KMS-11 (cell line): Measurements from ENCODE around the gene SCN4B.

Source experiments
- H2AFZ ChIP-seq: fragments of 200-600 bp; sonication (generic); 2 replicates; pipeline ENCODE4 v1.6.1; 2016; ENCODE audit warnings: antibody characterized with exemption, mixed run types, low read depth
- H3K27ac ChIP-seq: fragments of 200-600 bp; sonication (generic); 2 replicates; pipeline ENCODE4 v1.6.1; 2016; ENCODE audit warnings: mild to moderate bottlenecking, mixed run types
- H3K27me3 ChIP-seq: fragments of 200-600 bp; sonication (generic); 2 replicates; pipeline ENCODE4 v1.6.1; 2017; ENCODE audit warnings: mild to moderate bottlenecking, low read depth, mixed run types, moderate library complexity; ENCODE audit not compliant: insufficient read depth
- H3K36me3 ChIP-seq: fragments of 200-600 bp; sonication (generic); 2 replicates; pipeline ENCODE4 v1.6.1; 2017; ENCODE audit warnings: mild to moderate bottlenecking, mixed run types; ENCODE audit not compliant: insufficient read depth
- H3K4me1 ChIP-seq: fragments of 200-600 bp; sonication (generic); 2 replicates; pipeline ENCODE4 v1.6.1; 2016; ENCODE audit warnings: mild to moderate bottlenecking, low read depth, mixed run types; ENCODE audit not compliant: poor library complexity, severe bottlenecking
- H3K4me2 ChIP-seq: fragments of 200-600 bp; sonication (generic); 2 replicates; pipeline ENCODE4 v1.7.0; 2016; ENCODE audit warnings: mild to moderate bottlenecking, mixed run types
- H3K4me3 ChIP-seq: fragments of 200-600 bp; sonication (generic); IDR thresholded peaks from 2 replicates; pipeline ENCODE4 v1.6.1; 2017; ENCODE audit warnings: low read depth, low read length, mixed read lengths; ENCODE audit not compliant: insufficient read depth
- H3K79me2 ChIP-seq: fragments of 200-600 bp; sonication (generic); 2 replicates; pipeline ENCODE4 v1.6.1; 2016; ENCODE audit warnings: low read depth, mixed run types; ENCODE audit not compliant: insufficient read depth
- H3K9ac ChIP-seq: fragments of 200-600 bp; sonication (generic); 2 replicates; pipeline ENCODE4 v1.6.1; 2016; ENCODE audit warnings: mild to moderate bottlenecking, mixed run types
- H4K20me1 ChIP-seq: fragments of 200-600 bp; sonication (generic); 2 replicates; pipeline ENCODE4 v1.6.1; 2016; ENCODE audit warnings: mild to moderate bottlenecking, mixed run types; ENCODE audit not compliant: insufficient read depth
- TF ChIP-seq, protein P1 (sequence below): fragments of 200-600 bp; sonication (generic); conservative IDR thresholded peaks from 2 replicates; pipeline ENCODE4 v1.6.1; 2017; ENCODE audit warnings: low read depth, mild to moderate bottlenecking, antibody characterized with exemption, low read length, moderate library complexity, mixed read lengths

The SCN4B gene

DNA sequence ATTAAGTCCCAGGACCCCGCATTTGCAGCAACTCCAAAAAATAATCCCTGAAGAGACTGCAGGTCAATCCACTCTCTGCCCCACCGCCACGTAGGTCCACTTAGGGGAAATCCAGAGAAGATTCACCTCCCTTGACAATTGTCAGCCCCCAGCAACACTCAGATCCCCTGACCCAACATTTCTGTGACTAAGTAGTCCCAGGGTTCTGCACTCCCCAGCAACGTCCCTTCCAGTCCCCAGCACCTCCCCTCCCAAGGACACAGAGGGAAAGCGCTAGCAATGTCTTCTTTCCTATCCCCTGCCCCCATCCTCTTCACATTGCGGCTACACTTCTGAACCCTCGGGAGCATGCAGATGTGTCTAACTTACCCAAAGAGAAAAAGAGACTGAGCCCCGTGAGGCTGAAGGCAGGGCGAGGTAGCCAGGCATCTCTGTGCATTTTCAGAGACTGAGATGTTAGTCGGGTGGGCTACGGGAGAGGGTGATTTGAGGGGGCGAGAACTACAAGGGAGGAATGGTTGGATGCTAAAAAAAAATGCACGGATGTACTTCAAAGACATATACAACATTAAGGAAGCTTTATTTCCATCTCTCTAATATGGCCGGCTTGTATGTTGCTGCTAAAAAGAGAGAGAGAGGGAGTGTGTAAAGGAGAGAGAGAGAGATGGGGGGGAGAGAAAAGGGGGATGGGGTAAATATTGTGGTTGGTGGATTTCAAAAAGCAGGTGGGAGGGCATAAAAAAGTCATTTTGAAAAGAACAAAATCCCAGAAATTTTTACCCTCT lies 23.6 kb upstream of the SCN4B start, which contains the start of gene SCN2B:
Gene SCN2B, minus strand, starts transcription at position 647 of the 785 bp plus-strand sequence. Its CDS starts 208 bp downstream, at position 439.
- Histone ChIP-seq H3K4me3 (no peak within 1 kb of the TSS), H3K27me3 (no peaks in the 10 kb centered on the region), H2AFZ (no peak within 1 kb of the TSS), H3K4me2 (no peak within 1 kb of the TSS), H3K79me2 (no peaks in the 10 kb centered on the region), H4K20me1 (no peaks in the 10 kb centered on the region), H3K36me3 (no peaks in the 10 kb centered on the region), H3K27ac (no peak within 1 kb of the TSS), H3K4me1 (no peaks in the 10 kb centered on the region), H3K9ac (no peak within 1 kb of the TSS)
- TF ChIP-seq, protein P1, sequence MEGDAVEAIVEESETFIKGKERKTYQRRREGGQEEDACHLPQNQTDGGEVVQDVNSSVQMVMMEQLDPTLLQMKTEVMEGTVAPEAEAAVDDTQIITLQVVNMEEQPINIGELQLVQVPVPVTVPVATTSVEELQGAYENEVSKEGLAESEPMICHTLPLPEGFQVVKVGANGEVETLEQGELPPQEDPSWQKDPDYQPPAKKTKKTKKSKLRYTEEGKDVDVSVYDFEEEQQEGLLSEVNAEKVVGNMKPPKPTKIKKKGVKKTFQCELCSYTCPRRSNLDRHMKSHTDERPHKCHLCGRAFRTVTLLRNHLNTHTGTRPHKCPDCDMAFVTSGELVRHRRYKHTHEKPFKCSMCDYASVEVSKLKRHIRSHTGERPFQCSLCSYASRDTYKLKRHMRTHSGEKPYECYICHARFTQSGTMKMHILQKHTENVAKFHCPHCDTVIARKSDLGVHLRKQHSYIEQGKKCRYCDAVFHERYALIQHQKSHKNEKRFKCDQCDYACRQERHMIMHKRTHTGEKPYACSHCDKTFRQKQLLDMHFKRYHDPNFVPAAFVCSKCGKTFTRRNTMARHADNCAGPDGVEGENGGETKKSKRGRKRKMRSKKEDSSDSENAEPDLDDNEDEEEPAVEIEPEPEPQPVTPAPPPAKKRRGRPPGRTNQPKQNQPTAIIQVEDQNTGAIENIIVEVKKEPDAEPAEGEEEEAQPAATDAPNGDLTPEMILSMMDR: no peak

DNA sequence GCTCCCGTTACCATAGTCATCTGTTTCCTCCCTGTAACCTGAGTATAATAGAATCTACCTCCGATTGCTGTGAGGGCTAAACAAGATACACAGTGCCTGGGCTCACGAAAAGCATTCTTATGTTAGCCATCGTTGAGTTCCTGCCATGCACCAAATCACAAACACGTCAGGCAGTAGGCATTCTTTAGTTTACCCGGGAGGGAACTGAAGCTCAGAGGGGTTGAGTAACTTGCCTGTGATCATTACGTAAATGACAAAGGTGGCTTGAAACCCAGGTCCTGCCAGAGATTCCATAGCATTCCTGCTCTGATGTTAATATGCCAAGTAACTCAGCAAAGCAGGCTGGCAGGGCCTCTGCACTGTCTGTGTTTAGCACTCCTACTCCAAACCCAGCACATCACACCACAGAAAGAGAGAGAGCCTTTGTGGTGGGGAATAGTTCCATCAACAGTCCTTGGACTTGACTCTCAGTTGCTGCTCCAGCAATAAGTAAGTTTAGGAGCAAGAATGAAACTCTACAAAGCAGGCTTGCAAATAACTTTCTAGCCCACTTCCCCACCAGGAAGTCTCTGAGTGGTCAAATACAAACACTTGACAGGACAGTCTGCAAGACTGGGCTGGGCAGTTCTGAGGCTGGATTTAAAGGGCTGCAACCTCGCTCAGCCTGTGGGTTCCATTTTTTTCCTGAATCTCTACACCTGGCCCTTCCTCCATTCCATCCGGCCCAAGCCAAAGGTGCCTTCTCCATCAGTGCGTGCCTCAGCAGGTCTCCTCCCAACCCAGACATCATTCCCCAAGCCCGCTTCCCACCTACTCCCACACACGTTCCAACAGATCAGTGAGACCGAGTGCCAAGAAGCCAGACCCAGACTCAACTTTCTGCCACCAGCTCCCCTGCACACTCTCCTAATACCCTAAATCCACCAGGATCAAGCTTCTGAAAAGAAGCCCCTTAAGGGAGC lies 22.7 kb upstream of the SCN4B start:
- no peaks in the 10 kb centered on the region for H3K79me2 ChIP-seq
- H3K9ac ChIP-seq: no peak overlapping the region
- H3K27ac ChIP-seq: no peak overlapping the region
- H3K4me2 ChIP-seq: no peak overlapping the region
- no peaks in the 10 kb centered on the region for H3K36me3 ChIP-seq
- no peak overlapping the region for H3K4me3 ChIP-seq
- no peaks in the 10 kb centered on the region for H4K20me1 ChIP-seq
- TF ChIP-seq, protein P1: no peak
- H3K27me3 ChIP-seq: no peaks in the 10 kb centered on the region
- no peaks in the 10 kb centered on the region for H3K4me1 ChIP-seq
- no peak overlapping the region for H2AFZ ChIP-seq

DNA sequence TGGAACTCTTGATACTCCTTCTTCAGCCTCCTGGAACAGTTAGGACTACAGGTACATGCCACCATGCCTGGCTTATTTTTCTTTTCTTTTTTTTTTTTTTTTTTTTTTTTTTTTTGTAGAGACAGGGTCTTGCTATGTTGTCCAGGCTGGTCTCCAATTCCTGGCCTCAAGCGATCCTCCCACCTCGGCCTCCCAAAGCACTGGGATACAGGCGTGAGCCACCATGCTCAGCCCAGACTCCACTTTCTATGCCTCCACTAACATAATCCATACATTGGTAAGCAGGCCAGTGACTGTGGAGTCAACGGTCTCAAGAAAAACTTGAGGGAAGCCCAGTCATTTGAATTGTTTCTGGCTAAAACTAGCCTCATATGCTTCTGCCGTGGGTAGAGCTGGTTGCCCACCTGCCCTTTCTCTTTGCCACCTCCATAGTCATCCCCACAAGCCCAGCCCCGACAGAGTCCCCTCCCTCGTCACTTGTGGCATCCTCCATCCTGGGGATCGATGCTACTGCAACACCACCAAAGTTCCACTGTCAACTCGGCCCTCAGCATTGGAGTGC lies 21.5 kb upstream of the SCN4B start:
- Histone ChIP-seq H3K4me2 (no peak overlapping the region), H3K27ac (no peak overlapping the region), H3K4me3 (no peak overlapping the region), H3K27me3 (no peaks in the 10 kb centered on the region; the same call in 1 of the 2 replicates), H3K9ac (no peak overlapping the region), H3K79me2 (no peaks in the 10 kb centered on the region), H3K4me1 (no peaks in the 10 kb centered on the region), H3K36me3 (no peaks in the 10 kb centered on the region), H2AFZ (no peak overlapping the region), H4K20me1 (no peaks in the 10 kb centered on the region)
- TF ChIP-seq, protein P1: no peak

DNA sequence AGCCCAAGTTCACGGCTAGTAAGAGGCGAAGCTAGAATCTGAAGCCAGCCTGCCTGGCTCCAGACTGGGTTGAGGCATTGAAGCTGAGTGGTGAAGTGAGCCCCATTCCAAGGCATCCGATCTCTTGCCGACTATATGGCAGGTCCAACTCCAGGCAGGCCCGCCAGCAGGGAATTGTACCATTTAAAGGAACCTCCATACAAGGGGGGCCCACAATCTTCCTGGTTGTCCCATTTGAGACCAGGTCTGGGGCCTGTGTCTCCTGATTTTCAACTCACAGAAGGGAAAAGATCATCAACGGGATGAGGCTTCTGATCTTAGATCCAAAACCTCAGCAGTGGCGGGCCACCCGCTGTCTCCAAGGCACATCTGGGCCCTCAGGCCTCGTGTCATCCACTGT lies 19.7 kb upstream of the SCN4B start:
- H3K27ac ChIP-seq: no peak overlapping the region
- H3K36me3 ChIP-seq: no peaks in the 10 kb centered on the region
- TF ChIP-seq, protein P1: no peak
- no peak overlapping the region for H3K4me2 ChIP-seq
- H3K9ac ChIP-seq: no peak overlapping the region
- H3K4me3 ChIP-seq: no peak overlapping the region
- H2AFZ ChIP-seq: no peak overlapping the region
- no peaks in the 10 kb centered on the region for H3K4me1 ChIP-seq
- H4K20me1 ChIP-seq: no peaks in the 10 kb centered on the region
- no peaks in the 10 kb centered on the region for H3K79me2 ChIP-seq
- no peaks in the 10 kb centered on the region; the same call in 1 of the 2 replicates for H3K27me3 ChIP-seq
